Neuronal stem cell (in vitro differentiated cells): Measurements from ENCODE around the gene GLIPR1L1.

Experiments
- DNase-seq: peaks from one replicate; pipeline ENCODE4 v3.0.0-alpha.2; 2013; ENCODE audit warnings: low spot score
- H2AFZ ChIP-seq: one replicate; pipeline ENCODE4 v1.6.1; 2013; ENCODE audit warnings: mild to moderate bottlenecking, low read length, inconsistent platforms
- H2AK5ac ChIP-seq: 2 replicates; pipeline ENCODE4 v1.6.1; 2013; ENCODE audit warnings: low read depth, mild to moderate bottlenecking, inconsistent platforms, low read length, moderate library complexity, mixed read lengths
- H2BK120ac ChIP-seq: 2 replicates; pipeline ENCODE4 v1.6.1; 2013; ENCODE audit warnings: low read depth, mild to moderate bottlenecking, inconsistent platforms, low read length, moderate library complexity, mixed read lengths
- H2BK12ac ChIP-seq: one replicate; pipeline ENCODE4 v1.6.1; 2013; ENCODE audit warnings: low read length, inconsistent platforms
- H2BK15ac ChIP-seq: 2 replicates; pipeline ENCODE4 v1.6.1; 2013; ENCODE audit warnings: mild to moderate bottlenecking, low read length, inconsistent platforms, mixed read lengths
- H2BK5ac ChIP-seq: one replicate; pipeline ENCODE4 v1.6.1; 2013; ENCODE audit warnings: inconsistent platforms, mild to moderate bottlenecking, low read length, moderate library complexity
- H3K14ac ChIP-seq: one replicate; pipeline ENCODE4 v1.6.1; 2013; ENCODE audit warnings: low read length, inconsistent platforms
- H3K18ac ChIP-seq: 2 replicates; pipeline ENCODE4 v1.6.1; 2013; ENCODE audit warnings: low read length, inconsistent platforms
- H3K23ac ChIP-seq: 2 replicates; pipeline ENCODE4 v1.6.1; 2013; ENCODE audit warnings: low read depth, mild to moderate bottlenecking, mixed read lengths, low read length, inconsistent platforms; ENCODE audit not compliant: poor library complexity
- H3K27ac ChIP-seq: replicated peaks from 3 replicates; pipeline ENCODE4 v1.5.1; 2013; ENCODE audit warnings: low read length, inconsistent platforms
- H3K27me3 ChIP-seq, 3 experiments: 2 replicates each; pipeline ENCODE4 v1.6.1; 2013; ENCODE audit warnings: low read length in 3 of 3, mild to moderate bottlenecking in 2 of 3, inconsistent platforms in 1 of 3, low read depth in 1 of 3, mixed read lengths in 1 of 3, moderate library complexity in 1 of 3; ENCODE audit not compliant: control insufficient read depth in 3 of 3, insufficient read depth in 3 of 3
- H3K36me3 ChIP-seq, 2 donors: replicated peaks in 1 of 2; 2 replicates each; pipeline ENCODE4 v1.6.1; 2013; ENCODE audit warnings: low read length in 2 of 2; ENCODE audit not compliant: control insufficient read depth in 2 of 2, insufficient read depth in 2 of 2
- H3K4ac ChIP-seq: 2 replicates; pipeline ENCODE4 v1.6.1; 2013; ENCODE audit warnings: inconsistent platforms, mild to moderate bottlenecking, low read length, moderate library complexity
- H3K4me1 ChIP-seq, 2 donors: 1 replicate in 1 of 2; 2 replicates in 1 of 2; pipeline ENCODE4 v1.6.1; 2013; ENCODE audit warnings: low read length in 2 of 2, low read depth in 1 of 2; ENCODE audit not compliant: control insufficient read depth in 2 of 2, insufficient read depth in 1 of 2
- H3K4me2 ChIP-seq: one replicate; pipeline ENCODE4 v1.6.1; 2013; ENCODE audit warnings: mild to moderate bottlenecking, low read length, inconsistent platforms; ENCODE audit not compliant: insufficient read depth, poor library complexity, severe bottlenecking
- H3K4me3 ChIP-seq, 2 donors: 2 replicates each; pipeline ENCODE4 v1.5.1; 2013; ENCODE audit warnings: low read length in 2 of 2, mild to moderate bottlenecking in 2 of 2, inconsistent platforms in 1 of 2, moderate library complexity in 1 of 2
- H3K79me1 ChIP-seq: one replicate; pipeline ENCODE4 v1.6.1; 2013; ENCODE audit warnings: low read depth, mild to moderate bottlenecking, inconsistent platforms, low read length, moderate library complexity
- H3K9ac ChIP-seq: one replicate; pipeline ENCODE4 v1.6.1; 2013; ENCODE audit warnings: mild to moderate bottlenecking, low read depth, low read length, inconsistent platforms; ENCODE audit not compliant: poor library complexity
- H3K9me3 ChIP-seq, 2 donors: replicated peaks in 1 of 2; 2 replicates each; pipeline versions ENCODE3 to v1.6.1; 2013; ENCODE audit warnings: low read length in 2 of 2, mild to moderate bottlenecking in 2 of 2, inconsistent platforms in 1 of 2, low read depth in 1 of 2, mixed read lengths in 1 of 2, moderate library complexity in 1 of 2; ENCODE audit not compliant: control insufficient read depth in 2 of 2, insufficient read depth in 1 of 2
- H4K8ac ChIP-seq: one replicate; pipeline ENCODE4 v1.6.1; 2013; ENCODE audit warnings: low read depth, mild to moderate bottlenecking, inconsistent platforms, low read length, moderate library complexity
- H4K91ac ChIP-seq: one replicate; pipeline ENCODE4 v1.6.1; 2013; ENCODE audit warnings: low read length, low read depth, mild to moderate bottlenecking, inconsistent platforms; ENCODE audit not compliant: poor library complexity
- WGBS, 2 donors: extraction: QIAGEN DNeasy Blood & Tissue Kit; methylation state at CpG; one replicate each; pipeline ENCODE4 v1.1.7; 2013; ENCODE audit warnings: missing lambda C conversion rate in 2 of 2, mixed read lengths in 1 of 2; ENCODE audit not compliant: insufficient read length in 2 of 2, insufficient replicate concordance in 1 of 2; ENCODE audit errors: extremely low coverage in 2 of 2; 5-methylcytosine and 5-hydroxymethylcytosine counted together

GLIPR1L1 gene

GRCh38 chr12:75294336-75294735 is 40.1 kb upstream of the GLIPR1L1 start:
- Histone ChIP-seq H3K27ac (no peak overlapping the region), H4K91ac (no peak overlapping the region), H3K36me3 (no peaks in the 10 kb centered on the region), H3K4me3 (no peak overlapping the region), H2BK15ac (no peak overlapping the region), H3K27me3 (no peaks in the 10 kb centered on the region), H3K23ac (no peak overlapping the region), H2BK12ac (no peak overlapping the region), H4K8ac (no peak overlapping the region), H3K14ac (no peak overlapping the region), H3K9me3 (no peaks in the 10 kb centered on the region), H2AFZ (no peak overlapping the region), H3K9ac (no peak overlapping the region), H3K79me1 (no peaks in the 10 kb centered on the region), H2BK5ac (no peak overlapping the region), H3K4me2 (no peak overlapping the region), H3K18ac (no peak overlapping the region), H3K4ac (no peak overlapping the region), H2BK120ac (no peak overlapping the region), H3K4me1 (no peaks in the 10 kb centered on the region), H2AK5ac (no peak overlapping the region)
- no CpG with 5 or more reads among the region's 3 CpGs for WGBS, 2 donors
- no peak for DNase-seq

GRCh38 chr12:75294797-75295196 is 39.7 kb upstream of the GLIPR1L1 start:
- H3K36me3 ChIP-seq = no peaks in the 10 kb centered on the region
- no peak overlapping the region for H2BK12ac ChIP-seq

GRCh38 chr12:75302225-75302624 is 32.2 kb upstream of the GLIPR1L1 start:
- Histone ChIP-seq H2AK5ac (no peak overlapping the region), H3K4me3 (no peak overlapping the region), H3K9me3 (no peaks in the 10 kb centered on the region), H3K79me1 (no peaks in the 10 kb centered on the region), H3K4me2 (no peak overlapping the region), H3K14ac (no peak overlapping the region), H3K18ac (no peak overlapping the region), H3K4ac (no peak overlapping the region), H3K4me1 (no peaks in the 10 kb centered on the region), H2BK120ac (no peak overlapping the region), H4K91ac (no peak overlapping the region), H3K36me3 (no peaks in the 10 kb centered on the region), H3K27ac (no peak overlapping the region), H2BK12ac (no peak overlapping the region), H4K8ac (no peak overlapping the region), H2BK15ac (no peak overlapping the region), H2AFZ (no peak overlapping the region), H3K23ac (no peak overlapping the region), H3K9ac (no peak overlapping the region), H3K27me3 (no peaks in the 10 kb centered on the region), H2BK5ac (no peak overlapping the region)
- no peak for DNase-seq
- WGBS, 2 donors = no CpG with 5 or more reads among the region's 2 CpGs

More at GRCh38 chr12:75294797-75295196, 39.7 kb upstream of the GLIPR1L1 start:
- Histone ChIP-seq H3K23ac (no peak overlapping the region), H3K4me1 (no peaks in the 10 kb centered on the region), H3K79me1 (no peaks in the 10 kb centered on the region), H2AFZ (no peak overlapping the region), H3K18ac (no peak overlapping the region), H2BK5ac (no peak overlapping the region), H4K91ac (no peak overlapping the region), H3K9ac (no peak overlapping the region), H3K4me2 (no peak overlapping the region), H3K4ac (no peak overlapping the region), H3K9me3 (no peaks in the 10 kb centered on the region), H3K14ac (no peak overlapping the region), H2BK15ac (no peak overlapping the region), H2BK120ac (no peak overlapping the region), H3K27me3 (no peaks in the 10 kb centered on the region), H3K27ac (no peak overlapping the region), H3K4me3 (no peak overlapping the region), H2AK5ac (no peak overlapping the region), H4K8ac (no peak overlapping the region)
- DNase-seq = no peak
- no CpG with 5 or more reads among the region's 3 CpGs for WGBS, 2 donors

GRCh38 chr12:75302781-75303180 is 31.7 kb upstream of the GLIPR1L1 start:
- Histone ChIP-seq H2AFZ (no peak overlapping the region), H3K4me1 (no peaks in the 10 kb centered on the region), H2BK12ac (no peak overlapping the region), H4K91ac (no peak overlapping the region), H3K23ac (no peak overlapping the region), H3K9me3 (no peaks in the 10 kb centered on the region), H3K27me3 (no peaks in the 10 kb centered on the region), H3K4me2 (no peak overlapping the region), H3K4me3 (no peak overlapping the region), H3K14ac (no peak overlapping the region), H4K8ac (no peak overlapping the region), H3K18ac (no peak overlapping the region), H3K36me3 (no peaks in the 10 kb centered on the region), H3K27ac (no peak overlapping the region), H3K4ac (no peak overlapping the region), H3K9ac (no peak overlapping the region), H2AK5ac (no peak overlapping the region), H2BK120ac (no peak overlapping the region), H2BK5ac (no peak overlapping the region), H2BK15ac (no peak overlapping the region), H3K79me1 (no peaks in the 10 kb centered on the region)
- DNase-seq = no peak
